T-helper 2 cell (primary cell): Measurements from ENCODE around the gene RHOF.

Experiments
- DNase-seq, 5 experiments: peaks; one replicate each; pipeline versions ENCODE4 v3.0.0 to v3.0.0-alpha.2; 2012 to 2022
- total RNA-seq, 2 donors: gene quantifications; one replicate each; lab custom pipeline; 2026; lab: John Stamatoyannopoulos, UW

The RHOF gene, protein sequence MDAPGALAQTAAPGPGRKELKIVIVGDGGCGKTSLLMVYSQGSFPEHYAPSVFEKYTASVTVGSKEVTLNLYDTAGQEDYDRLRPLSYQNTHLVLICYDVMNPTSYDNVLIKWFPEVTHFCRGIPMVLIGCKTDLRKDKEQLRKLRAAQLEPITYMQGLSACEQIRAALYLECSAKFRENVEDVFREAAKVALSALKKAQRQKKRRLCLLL
- 85.3 to 127 reads per million in 2 donors for total RNA-seq

DNA sequence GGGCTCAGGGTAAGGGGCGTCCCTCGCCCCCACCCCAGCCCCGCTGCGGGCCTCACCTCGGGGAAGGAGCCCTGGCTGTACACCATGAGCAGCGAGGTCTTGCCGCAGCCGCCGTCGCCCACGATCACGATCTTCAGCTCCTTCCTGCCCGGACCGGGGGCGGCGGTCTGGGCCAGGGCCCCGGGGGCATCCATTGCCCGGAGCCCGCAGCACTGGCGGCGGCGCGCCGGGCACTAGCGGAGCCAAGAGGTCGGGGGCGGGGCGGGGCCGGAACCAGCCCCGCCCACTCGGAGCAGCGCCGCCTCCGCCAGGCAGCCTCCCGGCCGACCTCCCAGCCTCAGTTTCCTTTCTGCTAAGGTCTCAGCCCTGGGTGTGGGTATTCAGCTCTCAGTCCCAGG lies at the start of gene RHOF:
Gene RHOF (minus strand): TSS at position 249 of the 398 bp plus-strand sequence. CDS start 55 bp downstream, at position 194.
- peak in 1 of 5 experiments; percentile 53 for DNase-seq

DNA sequence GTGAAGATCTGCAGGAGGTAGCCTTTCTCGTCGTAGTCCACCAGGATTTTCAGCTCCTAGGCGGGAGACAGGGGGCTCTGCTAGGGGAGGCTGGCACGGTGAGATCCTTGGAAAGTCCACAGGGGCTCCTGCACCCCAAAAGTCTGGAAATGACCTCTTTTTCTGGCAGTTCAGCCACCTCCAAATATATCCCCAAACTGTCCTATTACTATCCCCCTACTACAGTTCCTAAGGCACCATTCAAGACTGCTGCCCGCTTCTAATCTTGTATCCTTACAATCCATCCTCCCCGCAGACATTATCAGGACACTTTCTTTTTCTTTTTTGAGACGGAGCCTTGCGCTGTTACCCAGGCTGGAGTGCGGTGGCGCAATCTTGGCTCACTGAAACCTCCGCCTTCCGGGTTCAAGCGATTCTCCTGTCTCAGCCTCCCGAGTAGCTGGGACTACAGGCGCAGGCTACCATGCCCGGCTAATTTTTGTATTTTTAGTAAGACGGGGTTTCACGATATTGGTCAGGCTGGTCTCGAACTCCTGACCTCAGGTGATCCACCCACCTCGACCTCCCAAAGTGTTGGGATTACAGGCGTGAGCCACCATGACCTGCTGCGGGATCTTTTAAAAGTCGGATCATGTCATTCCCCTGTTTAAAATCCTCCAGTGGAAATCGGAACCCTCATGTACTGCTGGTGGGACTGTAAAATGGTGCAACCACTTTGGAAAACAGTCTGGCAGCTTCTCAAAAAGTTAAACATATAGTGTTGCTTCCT lies 46.7 kb upstream of the RHOF start:
- no peak for DNase-seq

DNA sequence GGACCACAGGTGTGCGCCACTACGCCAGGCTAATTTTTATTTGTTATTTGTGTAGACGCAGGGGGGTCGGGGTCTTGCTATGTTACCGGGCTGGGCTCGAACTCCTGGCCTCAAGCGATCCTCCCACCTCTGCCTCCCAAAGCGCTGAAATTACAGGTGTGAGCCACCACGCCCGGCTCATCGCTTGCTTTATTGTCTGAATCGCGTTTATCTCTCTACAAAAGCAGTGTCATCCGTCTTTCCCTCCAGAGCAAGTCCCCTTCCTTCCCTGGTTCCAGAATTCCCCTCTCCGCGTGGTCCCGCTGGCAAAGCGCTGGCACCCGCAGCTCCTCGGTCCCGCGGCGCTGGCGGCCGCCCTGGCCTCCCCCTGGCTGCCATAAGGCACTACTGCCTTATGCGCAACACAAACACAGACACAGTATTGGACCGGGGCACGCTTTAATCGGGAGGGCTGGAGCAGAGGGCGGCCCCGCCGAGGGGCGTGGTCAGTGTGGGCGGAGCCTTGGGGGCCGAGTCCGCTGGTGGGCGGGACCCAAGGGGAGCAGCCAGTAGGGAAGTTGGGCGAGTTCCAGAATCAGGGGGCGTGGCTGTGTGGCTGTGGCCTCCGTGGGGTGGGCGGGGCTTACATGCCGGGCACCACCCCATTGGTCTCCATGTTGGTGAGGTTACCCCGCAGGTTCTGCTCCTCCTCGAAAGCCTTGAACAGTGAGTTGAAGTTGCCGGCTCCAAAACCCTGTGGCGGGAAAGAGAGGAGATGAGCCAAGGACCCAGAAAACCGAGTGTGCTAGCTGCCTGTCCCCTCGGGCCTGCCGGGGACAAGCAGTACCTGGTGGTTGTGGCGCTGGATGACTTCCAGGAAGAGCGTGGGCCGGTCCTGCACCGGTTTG lies 45.9 kb upstream of the RHOF start:
- peak; percentile 97 to 100 (median 99) for DNase-seq

DNA sequence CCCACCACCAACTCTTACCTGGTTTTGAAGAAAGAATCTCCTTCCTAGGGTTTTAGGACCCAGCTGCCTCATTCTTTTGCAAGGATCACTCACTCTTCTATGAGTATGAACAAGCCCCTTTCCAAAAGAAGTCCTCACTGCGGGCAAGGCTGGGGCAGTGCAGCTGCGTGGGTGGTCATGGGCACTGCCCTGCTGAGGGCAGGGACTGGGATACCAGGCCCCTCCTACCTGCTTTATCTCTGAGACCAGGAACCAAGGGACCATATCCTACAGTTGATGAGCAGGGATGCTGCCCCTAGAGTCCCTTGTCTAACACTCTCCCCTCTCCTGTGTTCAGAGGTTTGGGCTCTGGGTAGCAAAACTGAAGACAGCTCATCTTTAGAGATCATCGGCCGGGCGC lies 44.6 kb upstream of the RHOF start:
- no peak for DNase-seq

DNA sequence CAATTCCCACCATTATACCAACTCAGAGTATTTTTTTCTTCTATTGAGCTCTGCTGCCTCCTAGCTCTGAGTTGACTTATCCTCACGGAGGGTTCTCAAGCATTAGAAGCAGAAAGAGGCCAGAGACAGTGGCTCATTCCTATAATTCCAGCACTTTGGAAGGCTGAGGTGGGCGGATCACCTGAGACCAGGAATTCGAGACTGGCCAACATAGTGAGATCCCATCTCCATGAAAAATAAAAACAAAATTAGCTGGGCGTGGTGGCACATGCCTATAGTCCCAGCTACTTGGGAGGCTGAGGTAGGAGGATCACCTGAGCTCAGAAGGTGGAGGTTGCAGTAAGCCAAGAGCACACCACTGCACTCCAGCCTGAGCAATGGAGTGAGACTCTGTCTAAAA lies 44.2 kb upstream of the RHOF start:
- no peak for DNase-seq

DNA sequence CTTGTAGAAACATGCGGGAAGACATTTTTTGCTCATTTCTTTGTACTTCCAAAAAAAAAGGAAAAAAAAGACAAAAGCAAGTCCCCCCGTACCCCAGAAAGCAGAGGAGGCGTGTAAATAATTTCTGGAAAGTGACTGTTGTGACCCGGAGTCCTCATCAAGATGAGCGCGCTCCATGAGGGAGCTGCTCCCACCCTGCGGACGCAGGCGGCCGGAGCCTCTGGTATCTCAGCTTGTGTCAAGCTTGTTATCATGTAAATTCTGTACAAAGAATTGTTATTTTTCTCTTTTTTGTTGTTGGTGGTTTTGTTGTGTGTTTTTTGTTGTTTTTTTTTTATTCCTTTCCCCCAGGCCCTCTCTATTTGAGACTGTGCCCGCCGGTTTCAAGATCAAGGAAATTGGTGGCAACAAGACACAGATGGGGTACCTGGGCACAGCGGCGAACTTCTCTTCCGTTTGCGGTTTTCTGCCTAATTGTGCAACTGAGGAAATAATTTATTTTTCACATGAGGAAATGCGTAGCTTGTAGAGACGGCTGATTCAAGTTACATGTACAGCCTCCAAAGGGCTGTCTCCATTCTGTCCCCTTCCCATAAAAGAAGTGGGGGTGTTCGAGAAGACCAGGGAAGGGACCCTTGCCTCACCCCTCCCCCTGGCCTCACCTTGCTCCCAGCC lies 38.2 kb upstream of the RHOF start:
- no peak for DNase-seq

DNA sequence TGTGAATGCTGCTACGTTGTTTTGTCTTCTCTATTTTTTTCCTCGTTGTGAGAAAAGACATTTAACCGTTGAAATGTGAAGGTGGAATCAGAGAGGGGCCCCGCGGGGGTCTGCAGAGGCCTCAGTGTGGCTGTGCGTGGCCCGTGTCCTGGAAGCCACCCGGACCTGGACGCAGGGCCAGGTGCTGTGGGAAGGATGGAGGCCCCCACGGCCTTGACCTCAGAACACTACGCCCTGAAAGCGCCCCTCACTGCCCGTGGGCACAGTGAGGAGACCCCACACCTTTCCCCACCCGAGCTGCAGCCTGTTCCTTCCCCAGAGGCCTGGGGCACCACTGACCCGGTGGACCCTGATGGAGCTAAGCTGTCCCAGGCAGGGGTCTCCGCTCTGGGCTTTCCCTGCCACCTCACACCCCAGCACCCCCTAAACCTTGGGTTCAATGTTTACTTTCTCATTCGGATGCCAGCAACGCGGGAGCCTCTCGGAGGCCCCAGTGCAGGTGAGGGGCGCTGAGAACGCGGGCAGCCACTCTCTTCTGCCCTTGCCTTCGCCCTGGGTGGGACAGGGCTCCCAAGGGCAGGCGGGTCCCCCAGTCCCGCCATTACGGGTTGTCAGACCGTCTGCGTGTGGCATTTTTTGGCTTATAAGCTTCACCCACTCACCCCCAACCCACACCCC lies 37.2 kb upstream of the RHOF start:
- DNase-seq, result no peak

DNA sequence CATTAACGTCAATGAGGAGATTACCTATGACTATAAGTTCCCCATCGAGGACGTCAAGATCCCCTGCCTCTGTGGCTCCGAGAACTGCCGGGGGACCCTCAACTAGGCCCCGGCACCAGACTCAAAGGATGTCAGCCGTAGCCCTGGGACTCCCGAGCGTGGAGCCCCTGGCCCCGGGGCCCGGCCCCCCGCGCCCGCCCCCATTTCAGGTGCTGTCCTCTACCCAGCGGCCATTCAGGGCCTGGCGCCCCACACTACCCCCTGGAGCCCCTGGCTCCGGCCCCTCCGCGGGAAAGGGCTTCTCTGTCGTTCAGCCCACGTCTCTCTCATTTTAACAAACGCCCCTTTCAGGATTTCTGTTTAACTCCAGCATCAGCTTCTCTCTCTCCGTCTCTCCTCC lies 36.6 kb upstream of the RHOF start:
- DNase-seq, result no peak

DNA sequence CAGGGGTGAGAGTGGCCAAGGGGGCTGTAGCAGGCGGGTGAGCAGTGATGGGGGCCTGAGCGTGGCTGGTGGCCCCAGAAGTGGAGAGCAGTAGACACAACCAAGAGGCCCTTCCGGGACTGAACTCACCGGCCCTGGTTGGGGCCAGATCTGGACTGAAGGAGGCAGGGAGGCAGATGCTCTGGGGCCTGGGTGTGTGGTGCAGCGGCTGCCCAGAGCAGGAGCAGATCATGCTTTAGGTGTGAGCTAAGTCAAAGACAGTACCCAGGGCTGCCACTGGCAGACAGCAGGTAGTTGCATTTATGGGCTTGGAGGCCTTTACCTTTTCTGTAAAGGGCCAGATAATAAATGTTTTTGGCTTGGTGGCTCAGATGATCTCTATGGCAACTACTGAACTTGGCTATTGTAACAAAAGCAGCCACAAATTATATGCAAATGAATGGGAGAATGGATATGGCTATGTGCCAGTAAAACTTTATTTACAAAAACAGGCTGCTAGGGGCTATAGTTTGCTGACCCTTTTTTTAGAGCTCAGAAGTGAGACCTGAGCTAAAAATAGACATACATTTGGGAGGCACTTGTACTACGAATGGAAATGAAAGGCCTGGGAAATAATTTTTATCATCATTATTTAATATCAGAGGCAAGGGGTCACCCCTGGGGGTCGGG lies 35.9 kb upstream of the RHOF start:
- DNase-seq, result no peak

DNA sequence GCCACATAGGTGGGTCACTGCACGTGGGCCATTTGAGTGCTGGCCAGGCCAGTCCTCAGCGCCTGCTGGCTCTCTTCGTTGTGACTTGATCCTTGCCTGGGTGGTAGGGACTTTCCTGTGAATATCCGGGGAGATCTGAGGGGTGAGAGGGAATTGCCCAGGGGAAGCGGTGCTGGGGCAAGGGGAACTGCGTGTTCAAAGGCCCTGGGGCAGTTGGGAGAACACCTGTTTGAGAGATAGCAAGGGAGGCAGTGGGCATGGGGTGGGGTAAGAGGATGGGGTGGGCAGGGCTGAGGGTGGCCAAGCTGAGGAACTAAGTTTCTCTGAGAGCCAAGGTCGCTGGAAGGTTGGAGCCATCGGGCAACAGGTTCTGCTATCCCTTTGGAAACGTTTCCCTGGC lies 35.3 kb upstream of the RHOF start:
- DNase-seq, result no peak

DNA sequence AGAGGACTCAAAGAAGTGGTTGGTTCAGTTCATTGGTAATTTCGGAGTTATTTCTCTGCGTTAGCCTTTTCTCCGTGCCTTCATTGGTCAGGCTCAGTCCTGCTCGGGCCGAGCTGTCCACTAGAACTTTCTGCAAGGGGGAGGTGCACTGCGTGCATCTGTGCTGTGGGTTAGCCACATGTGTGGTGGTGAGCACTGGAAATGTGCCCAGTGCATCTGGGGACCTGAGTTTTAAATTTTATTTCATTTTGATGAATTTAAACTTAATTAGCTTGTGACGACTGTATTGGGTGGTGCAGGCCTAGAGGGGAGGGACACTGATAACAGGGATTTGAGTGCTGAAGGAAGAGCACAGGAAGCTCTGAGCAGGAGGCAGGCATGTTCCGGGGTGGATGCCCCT lies 34.8 kb upstream of the RHOF start:
- DNase-seq, result no peak

DNA sequence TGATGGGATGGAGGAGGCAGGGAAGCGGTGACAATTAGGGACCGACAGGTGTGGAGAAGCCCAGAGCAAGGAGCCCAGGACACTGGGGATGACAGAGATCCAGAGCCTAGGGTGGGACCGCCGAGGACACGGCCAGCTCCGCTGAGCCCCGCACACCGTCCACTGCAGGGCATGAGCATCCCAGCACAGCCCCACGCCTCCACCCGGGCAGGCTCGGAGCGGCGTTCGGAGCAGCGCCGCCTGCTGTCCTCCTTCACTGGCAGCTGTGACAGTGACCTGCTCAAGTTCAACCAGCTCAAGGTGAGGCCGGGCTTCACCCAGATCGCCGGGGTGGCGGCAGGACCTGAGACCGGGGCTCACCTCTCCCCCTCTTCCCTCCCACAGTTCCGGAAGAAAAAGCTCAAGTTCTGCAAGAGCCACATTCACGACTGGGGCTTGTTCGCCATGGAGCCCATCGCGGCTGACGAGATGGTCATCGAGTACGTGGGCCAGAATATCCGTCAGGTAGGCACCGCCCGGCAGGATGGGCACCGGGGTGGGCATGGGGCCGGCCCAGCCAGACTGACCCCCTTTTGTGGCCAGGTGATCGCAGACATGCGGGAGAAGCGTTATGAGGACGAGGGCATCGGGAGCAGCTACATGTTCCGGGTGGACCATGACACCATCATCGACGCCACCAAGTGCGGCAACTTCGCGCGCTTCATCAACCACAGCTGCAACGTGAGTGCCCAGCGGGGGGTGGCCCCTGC lies 34.0 kb upstream of the RHOF start:
- no peak for DNase-seq

DNA sequence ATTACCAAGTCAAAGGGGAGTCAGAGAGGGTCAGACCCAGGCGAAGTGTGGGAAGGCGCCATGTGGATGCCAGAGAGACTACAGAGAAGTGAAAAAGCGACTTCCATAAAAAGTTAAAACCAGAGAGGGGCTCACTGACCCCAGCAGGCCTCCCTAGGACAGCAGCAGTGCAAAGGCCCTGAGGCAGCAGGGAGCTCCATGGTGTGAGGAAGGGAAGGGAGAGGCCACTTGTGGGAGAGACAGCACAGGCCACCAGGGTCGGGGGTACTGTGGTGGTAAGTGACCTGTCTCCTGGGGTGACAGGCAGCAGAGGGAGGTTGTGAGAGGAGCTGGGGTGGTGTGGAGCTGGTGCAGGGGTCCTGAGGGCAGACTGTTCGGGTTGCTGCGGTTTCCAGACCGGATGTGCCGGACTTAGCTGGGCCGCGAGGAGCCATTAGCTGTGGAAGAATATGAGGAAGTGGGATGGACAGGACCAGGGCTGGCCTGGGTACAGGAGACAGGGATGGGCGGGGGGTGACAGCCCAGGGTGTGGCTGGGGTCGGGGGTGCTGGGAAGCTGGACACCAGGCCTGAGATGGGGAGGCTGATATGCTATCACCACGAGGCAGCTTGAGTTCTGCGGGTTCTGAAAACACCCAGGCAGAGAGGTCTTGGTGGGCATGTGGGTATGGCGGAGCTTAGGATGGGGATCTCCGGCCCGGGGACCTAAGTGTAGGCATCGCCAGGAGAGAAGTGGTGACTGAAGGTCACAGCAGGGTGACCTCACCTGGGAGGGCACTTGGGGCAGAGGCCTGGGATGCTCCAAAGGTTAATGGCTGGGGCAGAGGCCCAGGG lies 33.0 kb upstream of the RHOF start:
- no peak for DNase-seq

DNA sequence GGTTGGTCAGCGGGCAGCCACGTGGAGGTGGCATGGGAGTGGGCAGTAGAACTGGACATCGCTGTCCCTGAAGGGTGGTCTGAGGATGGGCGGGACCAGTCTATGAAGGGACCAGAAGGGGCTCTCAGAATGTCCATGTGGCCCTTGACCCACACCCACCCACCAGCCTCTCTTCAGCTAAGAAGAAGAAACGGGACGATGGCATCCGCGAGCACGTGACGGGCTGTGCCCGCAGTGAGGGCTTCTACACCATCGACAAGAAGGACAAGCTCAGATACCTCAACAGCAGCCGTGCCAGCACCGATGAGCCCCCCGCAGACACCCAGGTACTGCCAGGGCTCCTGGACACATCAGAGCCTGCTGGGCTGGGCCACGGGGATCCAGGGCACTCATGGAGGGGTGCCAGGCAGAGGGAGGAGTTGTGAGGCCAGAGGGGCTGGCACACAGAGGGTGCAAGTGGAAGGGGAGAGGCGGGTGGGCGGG lies 31.6 kb upstream of the RHOF start:
- DNase-seq, result no peak

DNA sequence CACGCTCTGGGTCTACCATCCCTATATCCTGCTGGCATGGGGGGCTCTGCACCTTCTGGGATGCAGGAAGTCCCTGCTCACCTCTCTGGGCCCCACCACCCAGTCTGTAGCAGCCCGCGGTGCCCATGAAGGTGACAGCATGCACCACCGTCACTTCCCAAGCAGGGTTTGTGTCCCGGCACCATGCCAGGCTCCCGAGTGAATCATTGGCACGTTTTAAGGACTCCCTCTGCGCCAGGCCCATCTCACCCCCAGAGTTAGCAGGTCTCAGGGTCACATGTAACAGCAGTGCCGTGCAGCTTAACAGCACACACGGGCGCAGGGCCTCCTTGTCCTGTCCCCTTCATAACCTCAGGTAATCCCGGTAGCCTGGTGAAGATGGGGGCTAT lies 30.2 kb upstream of the RHOF start:
- DNase-seq, result no peak

DNA sequence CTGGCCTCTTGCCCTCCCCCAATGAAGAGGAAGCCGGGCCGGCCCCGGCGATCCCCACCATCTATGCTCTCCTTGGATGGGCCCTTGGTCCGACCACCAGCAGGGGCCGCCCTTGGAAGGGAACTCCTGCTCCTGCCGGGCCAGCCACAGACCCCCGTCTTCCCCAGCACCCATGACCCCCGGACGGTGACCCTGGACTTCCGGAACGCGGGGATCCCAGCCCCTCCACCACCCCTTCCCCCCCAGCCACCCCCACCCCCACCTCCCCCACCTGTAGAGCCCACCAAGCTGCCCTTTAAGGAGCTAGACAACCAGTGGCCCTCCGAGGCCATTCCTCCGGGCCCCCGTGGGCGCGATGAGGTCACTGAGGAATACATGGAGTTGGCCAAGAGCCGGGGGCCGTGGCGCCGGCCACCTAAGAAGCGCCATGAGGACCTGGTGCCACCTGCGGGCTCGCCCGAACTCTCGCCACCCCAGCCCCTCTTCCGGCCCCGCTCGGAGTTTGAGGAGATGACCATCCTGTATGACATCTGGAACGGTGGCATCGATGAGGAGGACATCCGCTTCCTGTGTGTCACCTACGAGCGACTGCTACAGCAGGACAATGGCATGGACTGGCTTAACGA lies 29.7 kb upstream of the RHOF start:
- DNase-seq, result no peak

DNA sequence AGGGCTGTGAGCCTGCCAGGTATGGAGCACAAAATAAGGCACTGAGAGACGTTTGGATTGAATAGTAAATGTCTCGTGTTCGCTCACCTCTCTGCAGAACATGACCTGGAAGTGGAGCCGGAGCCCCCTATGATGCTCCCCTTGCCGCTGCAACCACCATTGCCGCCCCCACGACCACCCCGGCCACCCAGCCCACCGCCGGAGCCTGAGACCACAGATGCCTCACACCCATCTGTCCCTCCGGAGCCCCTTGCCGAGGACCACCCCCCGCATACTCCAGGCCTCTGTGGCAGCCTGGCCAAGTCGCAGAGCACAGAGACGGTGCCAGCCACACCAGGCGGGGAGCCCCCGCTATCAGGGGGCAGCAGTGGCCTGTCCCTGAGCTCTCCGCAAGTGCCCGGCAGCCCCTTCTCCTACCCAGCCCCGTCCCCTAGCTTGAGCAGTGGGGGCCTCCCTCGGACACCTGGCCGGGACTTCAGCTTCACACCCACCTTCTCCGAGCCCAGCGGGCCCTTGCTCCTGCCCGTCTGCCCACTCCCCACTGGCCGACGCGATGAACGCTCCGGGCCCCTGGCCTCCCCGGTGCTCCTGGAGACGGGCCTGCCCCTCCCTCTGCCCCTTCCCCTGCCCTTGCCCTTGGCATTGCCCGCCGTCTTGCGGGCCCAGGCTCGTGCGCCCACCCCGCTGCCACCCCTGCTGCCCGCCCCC lies 29.1 kb upstream of the RHOF start:
- DNase-seq, result no peak

DNA sequence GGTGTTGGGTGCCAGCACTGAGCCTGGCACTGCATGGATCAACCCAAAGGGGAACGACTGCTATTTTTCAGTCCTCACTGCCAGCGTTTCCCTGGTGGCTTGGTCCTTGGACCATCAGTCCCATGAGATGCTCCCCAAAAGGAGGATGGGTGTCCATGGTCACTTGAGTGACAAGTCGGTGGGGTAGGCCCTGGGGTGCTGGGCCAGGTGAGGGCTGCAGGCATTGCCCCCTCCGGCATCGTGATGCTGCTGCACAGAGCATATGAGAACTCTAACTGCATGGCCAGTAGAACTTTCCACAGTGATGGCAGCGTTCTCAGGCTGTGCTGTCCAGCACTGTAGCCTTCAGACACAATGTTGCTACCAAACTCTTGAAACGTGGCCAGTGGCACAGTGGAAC lies 26.6 kb upstream of the RHOF start:
- DNase-seq, result no peak
